Measurements from ENCODE around the gene PJVK.
"Not testable (repeated sequence)": the region's sequence is repeated elsewhere in the genome, so short reads cannot be mapped to it uniquely, and the experiment has no call there.

- TF ChIP-seq CTCF (IDR thresholded peaks at IDR 0.05 in 8 of 11, conservative IDR thresholded peaks at IDR 0.05 in 3 of 11); POLR2A (IDR thresholded peaks at IDR 0.05); POLR2AphosphoS5 (IDR thresholded peaks at IDR 0.05): not testable (repeated sequence)
These were observed 38.7 kb upstream of the PJVK start for GRCh38 chr2:178412453-178412852.
